Fibroblast of pulmonary artery (primary cell): ENCODE results near the gene RAPGEF5.

Experiments
- DNase-seq: peaks from one replicate; pipeline ENCODE4 v3.0.0-alpha.2; 2010; ENCODE audit warnings: low read depth
- H3K4me3 ChIP-seq: replicated peaks from 2 replicates; pipeline ENCODE4 v1.5.1; 2011; ENCODE audit warnings: low read depth, mild to moderate bottlenecking, control low read depth, low read length, moderate library complexity
- CTCF ChIP-seq: IDR thresholded peaks from 2 replicates; pipeline ENCODE4 v1.5.1; 2011; ENCODE audit warnings: mild to moderate bottlenecking, control low read depth, low read length, inconsistent platforms; ENCODE audit errors: missing control alignments

RAPGEF5 gene

GRCh38 chr7:22400150-22400814 is 43.3 kb upstream of the RAPGEF5 start:
- TF ChIP-seq CTCF: no peak
- no peak overlapping the region for H3K4me3 ChIP-seq
- DNase-seq: no peak

- H3K4me3 ChIP-seq: no peak overlapping the region
- DNase-seq: no peak
- TF ChIP-seq CTCF: no peak
These were observed 42.6 kb upstream of the RAPGEF5 start for GRCh38 chr7:22399546-22399945.

- no peak for TF ChIP-seq CTCF
- no peak overlapping the region for H3K4me3 ChIP-seq
- no peak for DNase-seq
These were observed 42.1 kb upstream of the RAPGEF5 start for GRCh38 chr7:22399091-22399490.

GRCh38 chr7:22397981-22398380 is 41.0 kb upstream of the RAPGEF5 start:
- TF ChIP-seq CTCF: no peak
- H3K4me3 ChIP-seq: no peak overlapping the region
- DNase-seq: no peak

- no peak for TF ChIP-seq CTCF
- no peak for DNase-seq
- no peak overlapping the region for H3K4me3 ChIP-seq
These were observed 38.3 kb upstream of the RAPGEF5 start for GRCh38 chr7:22395222-22395621.

GRCh38 chr7:22394739-22395138 is 37.8 kb upstream of the RAPGEF5 start:
- no peak for DNase-seq
- TF ChIP-seq CTCF: no peak
- no peak overlapping the region for H3K4me3 ChIP-seq
